Activated CD4-positive, alpha-beta T cell treated with anti-CD3 and anti-CD28 coated beads, Interleukin-2, amount 50 U/mL, for 16 hours (primary cell): ENCODE data around the gene COPS7B.
"Not testable (repeated sequence)": the region's sequence is repeated elsewhere in the genome, so short reads cannot be mapped to it uniquely, and the experiment has no call there.

Experiments used
- DNase-seq: peaks from one replicate; pipeline ENCODE4 v3.0.0-alpha.2; 2020

The COPS7B gene

GRCh38 chr2:231786177-231786916 is at the start of gene COPS7B:
COPS7B (plus strand) TSS chr2:231786445; CDS start chr2:231788571, 2,126 bp downstream.
- DNase-seq: peak; percentile 82

GRCh38 chr2:231737761-231738160 is 48.5 kb upstream of the COPS7B start:
- DNase-seq: no peak

- DNase-seq: no peak
Observed at GRCh38 chr2:231743376-231744116, 42.7 kb upstream of the COPS7B start.

- no peak for DNase-seq
Observed at GRCh38 chr2:231745303-231746038, 40.8 kb upstream of the COPS7B start.

GRCh38 chr2:231748153-231748896 is 37.9 kb upstream of the COPS7B start:
- DNase-seq: not testable (repeated sequence)

- DNase-seq: not testable (repeated sequence)
Observed at GRCh38 chr2:231749016-231749415, 37.2 kb upstream of the COPS7B start.

GRCh38 chr2:231751042-231751815 is 35.0 kb upstream of the COPS7B start:
- no peak for DNase-seq

GRCh38 chr2:231752061-231752460 is 34.2 kb upstream of the COPS7B start:
- no peak for DNase-seq

- no peak for DNase-seq
Observed at GRCh38 chr2:231761735-231762134, 24.5 kb upstream of the COPS7B start.

GRCh38 chr2:231764124-231764523 is 22.1 kb upstream of the COPS7B start:
- DNase-seq: no peak

GRCh38 chr2:231764760-231765159 is 21.5 kb upstream of the COPS7B start:
- DNase-seq: no peak

GRCh38 chr2:231765496-231765929 is 20.7 kb upstream of the COPS7B start:
- DNase-seq: no peak

GRCh38 chr2:231769170-231770136 is 16.8 kb upstream of the COPS7B start:
- DNase-seq: no peak

GRCh38 chr2:231780123-231780908 is 5.9 kb upstream of the COPS7B start:
- no peak for DNase-seq

GRCh38 chr2:231780909-231781797 is 5.1 kb upstream of the COPS7B start, which contains the start of gene PDE6D:
PDE6D (minus strand) TSS chr2:231781282; CDS start chr2:231781114, 168 bp downstream.
- peak; percentile 98 for DNase-seq

- DNase-seq: peak; percentile 33
Observed at GRCh38 chr2:231781798-231782726, 4.2 kb upstream of the COPS7B start.

- no peak for DNase-seq
Observed at GRCh38 chr2:231785413-231785812, 832 bp upstream of the COPS7B start.

- DNase-seq: no peak
Observed at GRCh38 chr2:231785822-231786176, 446 bp upstream of the COPS7B start.
